ENCODE results near the gene PIK3R1.

GRCh38 chr5:68313336-68313735, 97.8 kb downstream of the PIK3R1 start:
- TF ChIP-seq CTCF (conservative IDR thresholded peaks at IDR 0.05; ENCODE audit: low read depth, low read length) (no peak), CEBPB (IDR thresholded peaks at IDR 0.05; ENCODE audit: low read depth, low read length) (no peak), POLR2A (IDR thresholded peaks at IDR 0.05; ENCODE audit: low read depth, low read length) (no peak), ELK1 (IDR thresholded peaks at IDR 0.05; ENCODE audit: borderline replicate concordance, low read depth, low read length) (no peak), RAD21 (IDR thresholded peaks at IDR 0.05; ENCODE audit: low read length) (no peak), USF2 (IDR thresholded peaks at IDR 0.05; ENCODE audit: low read depth, low read length) (no peak), RFX5 (IDR thresholded peaks at IDR 0.05; ENCODE audit: low read depth, low read length) (no peak)
